CD4-positive, alpha-beta T cell treated with Interleukin-6 for 4 hours (primary cell): ENCODE data around the gene ST6GAL1.

ENCODE experiments used
- DNase-seq: peaks from one replicate; pipeline ENCODE4 v3.0.0-alpha.2; 2020; ENCODE audit warnings: mixed read lengths

Gene ST6GAL1

DNA sequence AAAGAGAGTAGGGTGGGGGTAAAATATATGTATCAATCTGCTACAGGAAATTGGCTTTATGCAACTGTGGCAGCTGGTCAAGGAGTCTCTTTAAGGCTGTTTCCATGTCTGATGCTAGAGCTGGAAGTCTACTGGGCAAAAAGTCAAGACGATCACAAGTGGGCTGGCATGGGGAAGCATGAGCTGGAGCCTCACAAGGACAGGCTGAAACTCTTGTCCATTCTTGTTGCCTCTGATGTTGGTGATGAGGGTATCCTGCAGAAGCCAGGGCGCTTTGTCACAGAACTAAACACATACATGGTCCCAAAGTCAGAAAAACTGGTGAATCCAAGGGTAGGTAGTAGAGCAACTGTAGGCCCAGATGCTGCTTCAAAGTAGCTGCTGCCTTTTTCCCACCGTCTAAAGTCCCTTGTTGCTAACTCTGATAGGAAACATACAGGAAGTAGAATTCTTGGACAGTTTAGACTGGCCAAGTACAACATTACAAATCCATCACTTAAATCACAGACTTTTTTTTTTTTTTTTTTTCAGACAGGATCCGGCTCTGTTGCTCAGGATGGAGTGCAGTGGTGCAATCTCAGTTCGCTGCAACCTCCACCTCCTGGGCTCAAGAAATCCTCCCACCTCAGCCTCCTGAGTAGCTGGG, 154.8 kb downstream of the ST6GAL1 start:
- DNase-seq: no peak

DNA sequence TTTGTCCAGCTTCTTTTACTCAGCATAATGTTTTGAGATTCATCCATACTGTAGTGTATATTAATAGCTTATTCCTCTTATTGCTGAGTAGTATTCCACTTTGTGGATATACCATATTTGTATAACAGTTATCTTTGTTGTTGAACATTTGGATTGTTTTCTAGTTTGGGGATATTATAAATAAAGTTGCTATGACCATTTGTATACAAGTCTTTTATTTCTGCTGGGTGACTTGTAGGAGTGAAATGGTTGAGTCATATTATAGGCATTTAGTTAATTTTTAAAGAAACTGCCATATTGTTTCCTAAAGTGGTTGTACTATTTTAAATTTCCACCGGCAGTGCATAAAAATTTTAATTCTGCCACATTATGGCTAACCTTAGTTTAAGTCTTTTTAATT, 155.6 kb downstream of the ST6GAL1 start:
- DNase-seq: no peak

DNA sequence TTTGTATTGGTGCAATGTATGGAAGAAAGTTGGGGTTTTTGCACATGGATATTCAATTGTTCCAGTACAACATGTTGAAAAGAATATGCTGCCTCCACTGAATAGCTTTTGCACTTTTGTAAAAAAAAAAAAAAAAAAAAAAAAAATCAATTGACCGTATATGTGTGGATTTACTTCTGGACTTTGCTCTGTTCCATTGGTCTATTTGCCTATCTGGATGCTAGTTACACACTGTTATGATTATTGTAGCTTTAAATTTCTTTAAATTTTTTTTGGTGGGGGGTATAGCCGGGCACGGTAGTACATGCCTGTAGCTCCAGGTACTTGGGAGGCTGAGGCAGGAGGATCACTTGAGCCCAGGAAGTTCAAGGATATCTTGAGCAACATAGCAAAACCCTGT, 156.5 kb downstream of the ST6GAL1 start:
- DNase-seq: no peak

DNA sequence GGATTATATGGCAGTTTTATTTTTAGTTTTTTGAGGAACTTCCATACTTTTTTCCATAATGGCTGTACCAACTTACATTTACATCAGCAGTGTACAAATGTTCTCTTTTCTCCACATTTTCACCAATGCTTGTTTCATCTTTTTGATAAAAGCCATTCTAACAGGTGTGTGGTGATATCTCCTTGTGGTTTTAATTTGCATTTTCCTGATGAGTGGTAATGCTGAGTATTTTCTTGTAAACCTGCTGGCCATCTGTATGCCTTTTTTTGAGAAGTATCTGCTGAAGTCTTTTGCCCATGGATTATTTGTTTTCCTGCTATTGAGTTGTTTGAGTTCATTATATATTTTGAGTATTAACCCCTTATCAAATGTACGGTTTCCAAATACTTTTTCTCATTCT, 158.4 kb downstream of the ST6GAL1 start:
- no peak for DNase-seq

DNA sequence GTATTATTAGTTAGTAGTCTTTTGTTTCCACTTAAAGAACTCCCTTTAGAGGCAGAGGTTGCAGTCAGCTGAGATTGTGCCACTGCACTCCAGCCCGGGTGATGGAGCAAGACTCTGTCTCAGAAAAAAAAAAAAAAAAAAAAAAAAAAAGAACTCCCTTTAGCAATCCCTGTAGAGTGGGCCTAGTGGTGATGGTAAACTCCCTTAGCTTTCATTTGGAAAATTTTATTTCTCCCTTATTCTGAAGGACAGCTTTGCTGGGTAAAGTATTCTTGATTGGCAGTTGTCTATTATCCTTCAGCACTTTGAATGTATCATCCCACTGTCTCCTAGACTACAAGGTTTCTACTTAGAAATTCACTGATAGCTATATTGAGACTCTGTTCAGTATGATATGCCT, 163.0 kb downstream of the ST6GAL1 start:
- DNase-seq: no peak

DNA sequence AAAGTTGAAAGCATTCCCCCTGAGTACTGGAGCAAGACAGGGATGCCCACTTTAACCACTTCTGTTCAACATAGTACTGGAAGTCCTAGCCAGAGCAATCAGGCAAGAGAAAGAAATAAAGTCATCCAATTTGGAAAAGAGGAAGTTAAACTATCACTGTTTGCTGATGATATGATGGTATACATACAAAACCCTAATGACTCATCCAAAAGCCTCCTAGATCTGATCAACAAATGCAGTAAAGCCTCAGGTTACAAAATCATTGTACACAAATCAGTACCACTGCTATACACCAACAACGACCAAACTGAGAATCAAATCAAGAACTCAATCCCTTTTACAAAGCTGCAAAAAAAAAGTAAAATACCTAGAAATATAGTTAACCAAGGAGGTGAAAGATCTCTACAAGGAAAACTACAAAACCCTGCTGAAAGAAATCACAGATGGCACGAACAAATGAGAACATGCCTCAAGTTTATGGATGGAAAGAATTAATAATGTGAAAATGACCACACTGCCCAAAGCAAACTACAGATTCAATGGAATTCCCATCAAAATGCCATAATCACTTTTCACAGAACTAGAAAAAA, 168.7 kb downstream of the ST6GAL1 start:
- DNase-seq: no peak

DNA sequence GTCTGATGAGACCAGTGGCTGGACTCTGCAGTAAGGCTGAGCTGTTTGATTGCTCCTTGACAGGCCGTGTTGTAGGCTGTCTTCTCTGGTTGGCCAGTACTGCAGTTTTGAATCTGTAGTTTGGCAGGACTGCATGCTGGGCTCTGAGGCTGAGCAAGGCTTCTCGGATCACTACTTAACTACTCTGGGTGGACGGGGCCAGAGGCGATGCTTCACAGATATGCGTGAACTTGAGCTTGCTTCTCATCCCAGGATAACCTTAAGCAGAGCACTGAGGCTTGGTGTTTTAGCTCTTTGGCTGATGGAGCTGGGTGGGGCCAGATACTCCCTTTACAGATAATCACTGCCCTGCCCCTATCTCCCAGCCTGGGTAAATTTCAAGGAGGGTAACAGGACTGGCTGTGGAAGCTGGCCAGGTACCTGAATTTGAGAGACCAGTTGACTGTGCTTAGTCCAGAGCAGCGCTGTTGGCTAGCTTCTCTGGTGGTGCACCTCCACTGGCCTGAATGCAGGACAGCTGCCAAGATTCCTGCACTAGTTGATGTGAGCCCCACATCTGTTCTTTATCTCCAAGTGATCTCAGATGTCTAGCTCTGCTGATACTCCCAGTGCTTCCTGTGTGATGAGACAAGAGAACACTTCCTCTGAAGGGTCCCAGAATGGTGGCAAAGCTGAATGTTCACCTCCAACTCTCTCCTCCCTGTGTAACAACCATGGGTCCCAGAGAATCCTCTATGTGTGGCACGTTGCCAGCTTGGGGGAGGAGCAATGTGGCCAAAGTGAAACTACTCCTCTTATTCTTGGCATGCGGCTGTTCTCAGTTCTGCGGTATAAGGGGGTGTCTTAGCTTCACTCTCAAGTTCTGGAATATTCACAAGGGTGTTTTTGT, 171.1 kb downstream of the ST6GAL1 start:
- DNase-seq: peak; percentile 74

DNA sequence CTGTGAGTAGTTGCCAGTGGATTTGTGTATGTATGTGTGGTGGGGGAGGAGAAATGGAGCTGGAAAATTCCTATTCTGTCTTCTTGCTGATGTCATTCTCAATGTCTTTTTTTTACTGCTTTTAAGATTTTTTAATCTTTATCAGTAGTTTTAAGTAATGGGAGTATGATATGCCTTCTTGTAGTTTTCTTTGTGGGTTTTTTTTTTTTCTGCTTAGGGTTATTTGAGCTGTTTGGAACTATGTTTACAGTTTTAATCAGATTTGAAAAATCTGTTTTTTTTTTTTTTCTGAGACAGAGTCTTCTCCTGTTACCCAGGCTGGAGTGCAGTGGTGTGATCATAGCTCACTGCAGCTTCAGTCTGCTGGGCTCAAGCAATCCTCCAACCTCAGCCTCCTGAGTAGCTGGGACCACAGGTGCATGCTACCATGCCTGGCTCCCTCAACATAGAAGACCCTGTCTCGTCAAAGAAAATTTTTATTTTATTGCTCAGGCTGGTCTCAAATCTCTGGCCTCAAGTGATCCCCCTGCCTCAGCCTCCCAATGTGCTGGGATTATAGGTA, 171.8 kb downstream of the ST6GAL1 start:
- no peak for DNase-seq

DNA sequence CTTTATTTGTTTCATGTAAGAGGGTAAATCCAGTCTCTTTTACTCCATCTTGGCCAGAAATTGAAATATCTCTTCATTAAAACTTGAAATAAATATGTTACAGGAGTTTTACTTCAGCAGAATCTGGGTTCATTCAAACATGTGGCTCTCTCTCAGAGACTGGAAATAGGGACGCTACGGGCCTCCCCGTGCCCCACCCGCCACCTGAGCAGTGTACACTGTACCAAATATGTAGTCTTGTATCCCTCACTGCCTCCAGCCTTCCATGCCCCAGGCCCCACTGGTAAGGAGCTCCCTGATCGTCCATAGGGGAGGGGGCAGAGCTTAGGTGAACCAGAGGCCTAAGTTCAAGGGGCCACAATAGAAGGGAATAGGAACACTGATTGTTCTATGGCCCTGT, 172.9 kb downstream of the ST6GAL1 start:
- DNase-seq: no peak

DNA sequence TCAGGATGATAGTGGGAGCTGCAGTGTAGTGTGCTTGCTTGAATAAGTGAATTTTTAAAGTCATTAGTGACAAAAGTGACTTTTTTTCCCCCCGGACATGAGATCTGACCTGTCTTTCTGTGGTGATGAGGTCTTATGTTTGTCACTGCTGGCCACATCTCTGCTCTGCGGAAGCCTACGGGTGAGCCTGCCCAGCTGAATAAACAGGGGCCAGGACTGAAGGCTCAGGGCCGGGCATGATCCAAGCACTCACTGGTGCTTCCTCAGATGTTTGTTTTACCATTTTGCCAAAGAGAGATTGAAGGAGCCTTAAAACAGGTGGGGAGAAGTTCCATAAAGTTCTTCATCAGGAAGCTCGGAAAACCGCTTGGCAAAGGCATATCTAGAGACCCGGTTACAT, 174.0 kb downstream of the ST6GAL1 start:
- no peak for DNase-seq

DNA sequence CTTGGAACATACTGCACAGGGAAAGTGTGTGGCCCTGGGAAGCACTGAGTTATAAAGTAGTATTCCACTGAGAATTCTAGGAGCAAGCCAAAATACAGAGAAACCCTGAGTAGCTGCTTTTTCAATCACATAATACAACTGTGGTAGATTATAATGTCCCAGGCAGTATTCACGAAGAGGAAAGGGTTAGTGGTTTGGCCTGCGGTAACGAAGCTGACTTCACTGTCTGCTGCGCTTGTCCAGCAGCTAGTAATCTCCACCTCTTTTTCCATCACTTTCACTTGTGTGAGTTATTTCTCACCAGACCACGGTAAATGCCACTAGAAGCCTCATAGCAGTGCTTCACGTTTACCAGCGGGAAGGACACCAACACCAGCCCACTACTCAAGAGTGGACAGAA, 174.6 kb downstream of the ST6GAL1 start:
- no peak for DNase-seq

DNA sequence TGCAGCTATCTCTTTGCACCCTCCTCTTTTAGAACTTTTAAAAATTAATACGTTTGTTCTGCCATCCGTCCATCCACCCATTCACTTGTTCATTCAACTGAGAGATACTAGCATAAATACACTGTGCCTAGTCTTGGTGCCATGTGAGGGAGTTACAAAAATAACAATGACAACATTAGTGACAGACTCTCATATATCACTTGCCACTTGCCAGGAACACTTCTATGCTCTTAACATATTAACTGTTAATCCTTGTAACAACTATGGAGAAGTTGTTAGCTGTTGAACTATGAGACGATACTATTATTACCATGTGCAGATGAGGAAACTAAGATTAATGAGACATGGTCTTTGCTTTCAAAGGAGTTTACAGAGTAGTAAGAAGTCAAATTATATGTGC, 175.4 kb downstream of the ST6GAL1 start:
- no peak for DNase-seq

DNA sequence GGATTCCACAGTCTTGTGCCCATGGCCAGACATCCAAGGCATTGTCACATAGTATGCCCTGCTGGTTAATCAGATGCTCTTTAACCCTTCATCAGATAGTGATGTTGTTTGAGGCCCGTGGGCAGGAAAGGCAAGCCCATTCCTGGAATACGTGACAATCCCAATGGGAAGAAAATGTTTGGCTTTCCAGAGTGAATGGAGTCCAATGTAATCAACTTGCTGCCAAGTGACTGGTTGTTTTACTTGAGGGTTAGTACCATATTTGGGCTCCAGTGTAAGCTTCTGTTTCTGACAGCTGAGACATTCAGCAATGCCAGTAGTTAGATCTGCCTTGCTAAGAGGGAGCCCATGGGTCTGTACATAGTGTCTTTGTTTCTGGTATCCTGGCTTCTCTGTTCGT, 177.7 kb downstream of the ST6GAL1 start:
- no peak for DNase-seq

DNA sequence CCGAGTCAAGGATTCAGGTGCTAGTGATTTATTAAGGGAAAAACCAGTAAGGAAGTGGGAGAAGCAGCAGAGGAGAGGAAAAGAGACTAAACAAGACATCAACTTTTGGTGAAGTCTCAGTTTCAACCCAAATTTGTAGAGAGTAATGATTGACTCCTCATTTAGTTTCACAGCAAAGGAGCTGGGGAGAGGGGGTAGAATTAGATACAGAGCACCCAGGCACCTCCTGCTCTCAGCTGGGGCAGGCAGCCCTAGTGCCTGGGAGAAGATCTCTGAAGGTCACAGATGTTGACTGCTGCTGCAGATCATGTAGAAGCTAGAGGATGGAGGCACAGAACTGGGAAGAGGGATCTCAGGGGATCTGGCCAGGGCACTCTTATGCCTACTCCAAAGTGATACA, 179.8 kb downstream of the ST6GAL1 start:
- DNase-seq: no peak

DNA sequence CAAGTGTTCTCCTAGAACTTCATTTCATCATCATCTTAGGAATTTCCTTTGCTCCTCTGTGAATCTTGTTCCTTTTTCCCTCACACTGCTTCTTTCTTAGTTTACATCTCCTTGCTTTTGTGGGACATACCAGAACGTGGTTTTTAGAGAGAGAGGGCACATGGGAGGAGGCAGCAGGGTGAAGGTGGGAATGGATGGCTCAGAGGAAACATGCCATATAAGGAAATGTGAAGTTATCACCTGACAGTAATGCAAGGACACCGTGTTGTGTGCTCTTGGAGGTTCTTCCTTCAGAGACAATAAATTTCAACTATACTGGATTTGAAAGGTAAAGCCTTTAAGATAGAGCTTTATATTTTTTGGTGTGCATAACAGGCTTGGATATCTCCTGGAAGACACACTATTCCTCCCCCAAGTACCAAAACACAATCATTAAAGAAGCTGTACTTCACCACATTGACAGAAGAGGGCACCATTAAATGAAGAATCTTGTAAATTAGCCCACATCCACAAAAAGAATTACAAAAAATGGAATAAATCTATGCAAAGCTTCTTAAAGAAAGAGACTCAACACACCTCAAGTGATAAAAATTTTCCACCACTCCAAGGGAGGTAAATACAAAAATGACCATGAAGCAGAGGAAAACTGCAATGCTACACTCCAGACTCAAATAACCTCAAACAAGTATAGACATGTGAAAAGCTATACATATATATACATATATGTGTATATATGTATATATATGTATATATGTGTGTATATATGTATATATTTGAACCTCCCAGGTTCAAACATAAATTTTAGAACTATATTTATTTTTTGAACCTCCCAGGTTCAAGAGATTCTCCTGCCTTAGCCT, 182.8 kb downstream of the ST6GAL1 start:
- no peak for DNase-seq

DNA sequence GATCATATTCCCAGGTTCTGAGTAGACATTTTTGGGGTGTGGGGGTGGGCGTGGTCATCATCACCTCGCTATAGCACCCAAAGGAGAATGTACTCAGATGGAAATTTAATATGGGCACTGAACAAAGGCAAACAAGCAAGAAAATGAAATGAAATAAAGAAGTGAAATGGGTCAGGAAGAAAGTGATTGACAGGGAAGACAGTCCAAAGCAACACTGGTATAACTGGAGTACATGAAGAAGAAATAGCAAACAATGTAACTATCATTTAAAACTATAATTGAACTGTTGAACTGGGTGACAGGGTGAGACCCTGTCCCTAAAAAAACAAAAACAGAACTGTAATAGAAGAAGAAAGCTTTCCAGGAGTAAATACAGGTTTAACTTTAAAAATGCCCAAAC, 184.2 kb downstream of the ST6GAL1 start:
- DNase-seq: no peak

DNA sequence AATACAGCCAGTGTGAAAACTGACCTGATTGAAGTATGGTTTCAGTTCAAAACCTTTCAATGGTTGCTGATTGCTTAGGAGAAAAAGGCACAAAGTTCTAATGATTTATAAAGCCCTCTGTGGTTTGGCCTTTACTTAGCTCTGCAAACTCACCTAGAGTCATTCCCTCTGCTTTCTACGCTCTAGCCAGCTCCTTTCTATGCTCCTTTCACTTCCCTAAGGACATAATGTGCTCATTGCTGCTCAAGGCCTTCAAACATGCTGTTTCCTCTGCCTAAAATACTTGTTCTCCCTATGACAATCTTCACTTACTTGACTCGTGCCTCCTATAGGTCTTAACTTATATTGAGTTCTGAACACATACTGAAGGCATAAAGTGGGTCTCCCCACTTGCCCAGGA, 190.0 kb downstream of the ST6GAL1 start:
- no peak for DNase-seq

DNA sequence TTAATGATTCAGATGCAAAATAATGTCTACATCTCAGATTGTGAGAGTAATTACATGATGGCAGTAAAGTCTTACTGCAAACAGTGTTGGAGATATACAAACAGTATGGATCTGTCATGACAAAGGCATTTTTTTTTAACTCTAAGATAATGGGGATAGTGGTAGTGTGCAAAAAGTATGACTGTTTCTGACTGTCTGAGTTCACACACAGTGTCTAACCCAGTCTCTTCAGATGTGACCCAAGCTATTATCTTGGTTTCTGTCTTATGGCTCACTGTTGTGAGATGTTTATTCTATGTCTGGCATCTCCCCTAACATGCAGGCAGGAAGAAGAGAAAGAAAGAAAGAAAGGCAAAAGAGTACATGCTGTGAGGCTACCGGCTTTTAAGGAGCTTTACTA, 191.9 kb downstream of the ST6GAL1 start:
- DNase-seq: no peak

DNA sequence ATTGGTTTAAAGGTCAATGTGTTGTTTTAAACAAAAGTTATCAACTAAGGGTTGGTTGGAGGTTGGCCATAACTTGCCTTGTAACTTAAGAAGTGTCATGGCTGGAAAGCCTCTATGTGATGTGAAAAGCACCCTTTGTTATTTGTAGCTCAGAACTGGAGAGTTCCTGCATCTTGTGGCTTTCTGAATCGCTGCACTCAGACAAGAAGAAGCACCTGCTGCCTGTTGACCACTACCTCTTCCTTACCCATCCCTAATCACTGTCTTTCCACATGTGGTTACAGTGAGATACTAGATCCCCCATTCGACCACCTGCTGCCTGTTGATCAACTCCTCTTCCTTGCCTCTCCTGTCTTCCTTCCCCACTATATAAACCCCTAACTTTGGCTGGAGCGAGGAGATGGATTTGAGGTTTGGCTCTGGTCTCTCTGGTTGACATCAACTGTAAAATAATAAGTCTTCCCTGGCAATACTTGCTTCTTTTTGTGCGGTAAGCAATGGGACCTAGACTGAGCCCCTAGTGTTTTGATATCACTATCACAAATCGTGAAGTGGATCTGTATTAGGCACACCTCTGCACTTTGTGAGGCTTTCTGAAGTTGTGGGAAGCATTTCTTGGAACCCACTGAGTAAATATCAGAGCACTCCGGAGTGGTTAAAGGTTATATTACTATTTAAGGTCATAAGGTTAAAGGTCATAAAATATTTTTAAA, 195.1 kb downstream of the ST6GAL1 start:
- DNase-seq: no peak
